K562 (cell line): ENCODE results near the gene GPR32. TPM values are rescaled to one million over a fixed set of nuclear protein-coding genes. Genes with fewer than 3 reads are reported as not detected.

Experiments used
- CEBPG ChIP-seq, 3 experiments: fragments of 200-800 bp in 1 of 3; sonication (Bioruptor generic) in 1 of 3; sonication (generic) in 1 of 3; formaldehyde crosslinking in 1 of 3; IDR thresholded peaks in 2 of 3; conservative IDR thresholded peaks in 1 of 3; 2 replicates each; pipeline versions ENCODE4 v1.6.1 to v1.8.0; 2016 to 2022; ENCODE audit warnings: missing compliant biosample characterization in 2 of 3, missing genetic modification characterization in 2 of 3, mild to moderate bottlenecking in 1 of 3, missing genetic modification reagents in 1 of 3
- CHD2 ChIP-seq: IDR thresholded peaks from 2 replicates; pipeline ENCODE4 v1.6.1; 2011; ENCODE audit warnings: low read depth, low read length
- CREM ChIP-seq: IDR thresholded peaks from 2 replicates; pipeline ENCODE4 v1.6.1; 2014; ENCODE audit warnings: antibody characterized with exemption, low read depth
- HCFC1 ChIP-seq: IDR thresholded peaks from 2 replicates; pipeline ENCODE4 v1.6.1; 2012; ENCODE audit warnings: low read depth, low read length, improper control_type of control experiment
- HMG20A ChIP-seq: fragments of 450-650 bp; formaldehyde crosslinking; conservative IDR thresholded peaks from 2 replicates; pipeline ENCODE4 v1.4.0; 2020; ENCODE audit warnings: mild to moderate bottlenecking, mixed read lengths
- LEF1 ChIP-seq: fragments of 450-650 bp; IDR thresholded peaks from 2 replicates; pipeline ENCODE4 v1.6.1; 2016; ENCODE audit warnings: mild to moderate bottlenecking
- MBD2 ChIP-seq: sonication (generic); IDR thresholded peaks from 2 replicates; pipeline ENCODE4 v1.6.1; 2016; ENCODE audit warnings: low read depth, borderline replicate concordance
- MTA3 ChIP-seq: fragments of 450-650 bp; formaldehyde crosslinking; IDR thresholded peaks from 2 replicates; pipeline ENCODE4 v1.6.1; 2017; ENCODE audit warnings: mild to moderate bottlenecking, borderline replicate concordance
- RAD51 ChIP-seq: fragments of 450-650 bp; IDR thresholded peaks from 2 replicates; pipeline ENCODE4 v1.7.1; 2016; ENCODE audit warnings: low read depth, mild to moderate bottlenecking, borderline replicate concordance
- TBP ChIP-seq: optimal IDR thresholded peaks from 2 replicates; pipeline ENCODE3; 2011; ENCODE audit warnings: low read depth, low read length, improper control_type of control experiment
- ZNF77 ChIP-seq: fragments of 250-450 bp; sonication (Bioruptor Pico); IDR thresholded peaks from 2 replicates; pipeline ENCODE4 v1.5.0; 2020
- ZZZ3 ChIP-seq: fragments of 450-650 bp; IDR thresholded peaks from 2 replicates; pipeline ENCODE4 v1.6.1; 2016; ENCODE audit warnings: antibody characterized with exemption, mild to moderate bottlenecking, moderate library complexity
- polyA plus RNA-seq, 8 experiments: library from polyadenylated mRNA; depleted of rRNA in 4 of 8; stranded (reverse) in 5 of 8; unstranded in 3 of 8; fragments of >200 nt; fragmentation: Nextera tagmentation in 2 of 8; fragmentation: Illumina TruSeq in 1 of 8; extraction: Ambion mirVana in 2 of 8; extraction: Trizol in 1 of 8; gene quantifications; 2 replicates each; pipeline versions ENCODE4 v1.2.1 to v1.2.3, GENCODE V29; 2011 to 2014; ENCODE audit warnings: inconsistent platforms in 1 of 8, missing spikeins in 1 of 8
- total RNA-seq, 7 experiments: library from RNA; depleted of rRNA in 6 of 7; stranded (reverse); fragments of >200 nt in 6 of 7; fragmentation: Illumina TruSeq in 2 of 7; extraction: Trizol in 2 of 7; gene quantifications; 2 replicates each; pipeline versions ENCODE4 v1.2.1 to v1.2.3, GENCODE V29; 2011 to 2021; ENCODE audit warnings: low replicate concordance in 1 of 7
- TF ChIP-seq, protein P1 (sequence below): fragments of 250-450 bp; sonication (Bioruptor Pico); IDR thresholded peaks from 2 replicates; pipeline ENCODE4 v1.8.0; 2021; ENCODE audit warnings: borderline replicate concordance, mild to moderate bottlenecking, moderate library complexity; ENCODE audit not compliant: poor library complexity, severe bottlenecking
- TF ChIP-seq, protein P2 (sequence below): sonication (generic); formaldehyde crosslinking; IDR thresholded peaks from 2 replicates; pipeline ENCODE4 v1.9.0; 2022; ENCODE audit warnings: mild to moderate bottlenecking, missing genetic modification reagents
- TF ChIP-seq, protein P3 (sequence below), 2 experiments: fragments of 450-650 bp; IDR thresholded peaks; 2 replicates each; pipeline ENCODE4 v1.6.1; 2018; ENCODE audit warnings: mild to moderate bottlenecking in 2 of 2, low read depth in 1 of 2; ENCODE audit not compliant: partially characterized antibody in 2 of 2

The GPR32 gene
- total and polyA plus RNA-seq, 9 of the 15 experiments (the other 6 are each of a cell fraction or from before 2014, with no cell fraction given): not detected

DNA sequence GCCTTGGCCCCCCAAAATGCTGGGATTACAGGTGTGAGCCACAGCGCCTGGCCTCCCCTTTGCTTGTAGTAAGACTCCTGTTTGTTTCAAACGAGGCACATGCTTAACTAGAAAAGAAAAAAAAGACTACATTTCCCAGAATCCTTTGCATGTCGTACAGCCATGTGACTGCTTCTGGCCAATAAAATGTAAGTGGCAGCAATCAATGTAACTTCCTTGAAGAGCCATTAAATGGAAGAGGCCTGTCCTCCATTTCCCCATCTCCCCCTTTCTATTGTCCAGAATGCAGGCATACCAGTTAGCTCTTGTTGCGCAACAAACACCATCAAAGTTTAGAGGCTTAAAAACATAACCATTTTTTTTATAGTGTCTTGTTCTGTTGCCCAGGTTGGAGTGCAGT is 10.4 kb upstream of the GPR32 start (continued):
- TF ChIP-seq, protein P1, sequence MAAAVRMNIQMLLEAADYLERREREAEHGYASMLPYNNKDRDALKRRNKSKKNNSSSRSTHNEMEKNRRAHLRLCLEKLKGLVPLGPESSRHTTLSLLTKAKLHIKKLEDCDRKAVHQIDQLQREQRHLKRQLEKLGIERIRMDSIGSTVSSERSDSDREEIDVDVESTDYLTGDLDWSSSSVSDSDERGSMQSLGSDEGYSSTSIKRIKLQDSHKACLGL: no peak
- TF ChIP-seq MBD2: peak; percentile 82; the same call in 1 of the 2 replicates
- TF ChIP-seq RAD51: peak; percentile 95
- TF ChIP-seq LEF1: 0 out of 2 replicates have a peak, but pooled peaks have one; percentile 49
- TF ChIP-seq HCFC1: peak; percentile 93
- TF ChIP-seq CEBPG (CRISPR knock-in tag; IDR thresholded peaks at IDR 0.05): peak; percentile 78
- TF ChIP-seq CEBPG (tag; conservative IDR thresholded peaks at IDR 0.05 in 1 of 2, IDR thresholded peaks at IDR 0.05 in 1 of 2): peak; percentile 94 to 98
- TF ChIP-seq CHD2: peak; percentile 72
- TF ChIP-seq CREM: peak; percentile 76
- TF ChIP-seq, protein P2, sequence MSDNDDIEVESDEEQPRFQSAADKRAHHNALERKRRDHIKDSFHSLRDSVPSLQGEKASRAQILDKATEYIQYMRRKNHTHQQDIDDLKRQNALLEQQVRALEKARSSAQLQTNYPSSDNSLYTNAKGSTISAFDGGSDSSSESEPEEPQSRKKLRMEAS (CRISPR knock-in tag): 0 out of 2 replicates have a peak, but pooled peaks have one; percentile 41
- no peak for TF ChIP-seq ZZZ3
- TF ChIP-seq MTA3: 0 out of 2 replicates have a peak, but pooled peaks have one; percentile 30
- no peak for TF ChIP-seq ZNF77 (CRISPR knock-in tag)
- TF ChIP-seq TBP: peak; percentile 20
- TF ChIP-seq, protein P3, sequence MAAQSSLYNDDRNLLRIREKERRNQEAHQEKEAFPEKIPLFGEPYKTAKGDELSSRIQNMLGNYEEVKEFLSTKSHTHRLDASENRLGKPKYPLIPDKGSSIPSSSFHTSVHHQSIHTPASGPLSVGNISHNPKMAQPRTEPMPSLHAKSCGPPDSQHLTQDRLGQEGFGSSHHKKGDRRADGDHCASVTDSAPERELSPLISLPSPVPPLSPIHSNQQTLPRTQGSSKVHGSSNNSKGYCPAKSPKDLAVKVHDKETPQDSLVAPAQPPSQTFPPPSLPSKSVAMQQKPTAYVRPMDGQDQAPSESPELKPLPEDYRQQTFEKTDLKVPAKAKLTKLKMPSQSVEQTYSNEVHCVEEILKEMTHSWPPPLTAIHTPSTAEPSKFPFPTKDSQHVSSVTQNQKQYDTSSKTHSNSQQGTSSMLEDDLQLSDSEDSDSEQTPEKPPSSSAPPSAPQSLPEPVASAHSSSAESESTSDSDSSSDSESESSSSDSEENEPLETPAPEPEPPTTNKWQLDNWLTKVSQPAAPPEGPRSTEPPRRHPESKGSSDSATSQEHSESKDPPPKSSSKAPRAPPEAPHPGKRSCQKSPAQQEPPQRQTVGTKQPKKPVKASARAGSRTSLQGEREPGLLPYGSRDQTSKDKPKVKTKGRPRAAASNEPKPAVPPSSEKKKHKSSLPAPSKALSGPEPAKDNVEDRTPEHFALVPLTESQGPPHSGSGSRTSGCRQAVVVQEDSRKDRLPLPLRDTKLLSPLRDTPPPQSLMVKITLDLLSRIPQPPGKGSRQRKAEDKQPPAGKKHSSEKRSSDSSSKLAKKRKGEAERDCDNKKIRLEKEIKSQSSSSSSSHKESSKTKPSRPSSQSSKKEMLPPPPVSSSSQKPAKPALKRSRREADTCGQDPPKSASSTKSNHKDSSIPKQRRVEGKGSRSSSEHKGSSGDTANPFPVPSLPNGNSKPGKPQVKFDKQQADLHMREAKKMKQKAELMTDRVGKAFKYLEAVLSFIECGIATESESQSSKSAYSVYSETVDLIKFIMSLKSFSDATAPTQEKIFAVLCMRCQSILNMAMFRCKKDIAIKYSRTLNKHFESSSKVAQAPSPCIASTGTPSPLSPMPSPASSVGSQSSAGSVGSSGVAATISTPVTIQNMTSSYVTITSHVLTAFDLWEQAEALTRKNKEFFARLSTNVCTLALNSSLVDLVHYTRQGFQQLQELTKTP (IDR thresholded peaks at IDR 0.05; ENCODE audit: low read depth in 1 of 2, partially characterized antibody in 2 of 2): peak in 1 of 2 experiments; percentile 87
- TF ChIP-seq HMG20A: no peak
